Superior temporal gyrus (tissue), 1 donor: ENCODE results near the gene TMEM127.
"Not testable (repeated sequence)": the region's sequence is repeated elsewhere in the genome, so short reads cannot be mapped to it uniquely, and the experiment has no call there.

Experiments
- DNase-seq: peaks from one replicate; pipeline ENCODE4 v3.0.0-alpha.2; 2016; ENCODE audit errors: extremely low spot score

TMEM127 gene, protein sequence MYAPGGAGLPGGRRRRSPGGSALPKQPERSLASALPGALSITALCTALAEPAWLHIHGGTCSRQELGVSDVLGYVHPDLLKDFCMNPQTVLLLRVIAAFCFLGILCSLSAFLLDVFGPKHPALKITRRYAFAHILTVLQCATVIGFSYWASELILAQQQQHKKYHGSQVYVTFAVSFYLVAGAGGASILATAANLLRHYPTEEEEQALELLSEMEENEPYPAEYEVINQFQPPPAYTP

DNA sequence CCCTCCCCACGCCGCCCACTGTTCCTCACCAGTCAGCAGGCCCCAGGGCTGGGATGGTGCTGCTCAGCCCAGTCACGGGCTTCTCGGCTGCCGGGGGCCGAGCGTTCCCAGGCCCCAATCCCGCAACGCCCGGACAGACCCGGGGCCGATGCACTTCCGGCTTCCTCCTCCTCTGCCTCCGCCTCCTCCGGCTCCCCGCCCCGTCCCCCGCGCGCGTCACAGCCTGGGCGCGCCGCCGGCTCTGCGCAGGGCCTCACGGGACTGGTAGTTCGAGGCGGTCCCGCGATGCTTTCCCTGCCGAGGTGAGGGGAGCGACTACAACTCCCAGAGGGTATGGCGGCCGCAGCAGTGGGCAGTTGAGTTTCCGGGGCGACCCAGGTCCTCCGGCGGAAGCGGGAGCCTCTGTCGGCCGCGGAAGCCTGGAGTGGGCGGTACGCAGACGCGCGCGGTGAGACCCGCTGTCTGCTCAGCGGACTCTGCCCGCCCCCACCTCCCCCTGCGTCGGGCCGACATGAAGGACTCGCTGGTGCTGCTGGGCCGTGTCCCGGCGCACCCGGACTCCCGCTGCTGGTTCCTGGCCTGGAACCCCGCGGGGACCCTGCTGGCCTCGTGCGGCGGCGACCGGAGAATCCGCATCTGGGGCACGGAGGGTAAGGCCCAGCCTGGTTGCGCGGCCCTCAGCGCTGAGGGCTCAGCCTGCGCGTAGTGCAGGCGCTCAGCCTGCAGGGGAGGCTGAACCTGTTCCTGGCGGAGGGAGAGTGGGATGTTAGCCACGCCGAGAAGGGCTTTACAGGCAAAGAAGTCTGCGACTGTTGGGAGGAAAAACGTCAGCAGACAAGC, at the start of gene TMEM127, which contains the start of gene CIAO1:
Gene TMEM127, minus strand, starts transcription at position 158 of the 840 bp plus-strand sequence. CDS start 616 bp downstream, outside the sequence.
Gene CIAO1, plus strand, starts transcription at position 386 of the 840 bp plus-strand sequence. Its CDS starts 126 bp downstream, at position 512.
- DNase-seq = peak; percentile 97

DNA sequence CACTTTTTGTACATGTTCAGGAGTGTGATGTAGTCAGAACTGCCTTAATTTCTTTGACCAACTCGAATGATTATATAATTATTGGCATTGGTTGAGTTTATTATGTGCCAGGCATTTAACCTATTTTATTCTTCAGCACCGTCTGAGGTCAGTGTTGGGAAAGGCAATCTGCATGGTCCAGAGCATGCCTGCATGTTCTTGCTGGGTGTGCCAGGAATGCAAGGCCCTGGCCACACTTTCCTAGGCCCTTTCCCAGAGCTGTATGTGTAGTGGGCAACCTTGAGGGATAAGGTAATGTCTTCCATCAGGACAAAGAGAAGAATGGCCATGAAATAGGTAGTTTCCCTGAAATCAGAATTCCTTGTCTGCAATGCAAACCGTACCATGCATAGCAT, 49.2 kb upstream of the TMEM127 start:
- DNase-seq = no peak

DNA sequence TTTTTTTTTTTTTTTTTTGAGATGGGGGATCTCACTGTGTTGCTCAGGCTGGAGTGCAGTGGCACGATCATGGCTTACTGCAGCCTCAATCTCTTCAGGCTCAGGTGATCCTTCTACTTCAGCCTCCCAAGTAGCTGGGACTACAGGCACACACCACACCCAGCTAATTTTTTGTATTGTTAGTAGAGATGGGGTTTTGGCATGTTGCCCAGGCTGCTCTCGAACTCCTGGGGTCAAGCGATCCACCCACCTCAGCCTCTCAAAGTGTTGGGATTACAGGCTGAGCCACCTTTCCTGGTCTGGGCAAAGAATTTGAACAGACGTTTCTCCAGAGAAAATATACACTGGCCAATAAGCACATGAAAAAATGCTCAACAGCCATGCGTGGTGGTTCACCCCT, 42.5 kb upstream of the TMEM127 start:
- no peak for DNase-seq

DNA sequence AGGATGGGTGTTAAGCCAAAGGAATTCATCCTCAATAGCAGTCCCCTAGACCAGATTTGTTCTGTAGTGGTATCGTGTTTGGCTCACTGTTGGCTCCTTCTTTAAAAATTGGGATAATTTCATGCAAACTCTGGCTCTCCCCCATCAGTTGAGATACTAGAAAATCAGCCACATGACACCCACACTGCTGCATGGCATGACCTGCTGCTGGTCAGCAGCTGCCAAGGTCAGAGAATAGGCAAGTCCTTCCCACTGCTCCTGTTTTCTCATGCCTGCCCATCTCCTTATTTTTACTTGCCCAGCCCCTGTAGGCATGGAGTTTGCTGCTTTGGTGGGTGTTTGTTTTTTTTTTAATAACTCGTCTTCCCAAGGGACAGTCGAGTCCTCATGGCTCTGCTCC, 40.6 kb upstream of the TMEM127 start:
- no peak for DNase-seq

DNA sequence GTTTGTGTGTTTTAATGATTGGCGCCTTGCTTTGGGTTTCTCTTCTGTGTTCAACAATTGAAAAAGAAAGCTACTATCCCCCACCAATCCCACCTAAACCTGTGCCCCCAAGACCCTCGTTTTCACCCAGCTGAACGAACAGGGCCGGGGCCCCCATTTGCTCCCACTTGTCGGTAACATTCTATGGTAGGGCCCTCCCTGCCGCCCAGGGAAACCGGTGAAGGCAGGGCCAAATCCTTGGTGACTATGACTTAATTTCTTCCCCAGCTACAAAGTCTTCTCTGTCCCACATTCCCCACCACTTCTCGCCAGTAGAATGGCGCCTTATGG, 40.1 kb upstream of the TMEM127 start:
- DNase-seq = no peak

DNA sequence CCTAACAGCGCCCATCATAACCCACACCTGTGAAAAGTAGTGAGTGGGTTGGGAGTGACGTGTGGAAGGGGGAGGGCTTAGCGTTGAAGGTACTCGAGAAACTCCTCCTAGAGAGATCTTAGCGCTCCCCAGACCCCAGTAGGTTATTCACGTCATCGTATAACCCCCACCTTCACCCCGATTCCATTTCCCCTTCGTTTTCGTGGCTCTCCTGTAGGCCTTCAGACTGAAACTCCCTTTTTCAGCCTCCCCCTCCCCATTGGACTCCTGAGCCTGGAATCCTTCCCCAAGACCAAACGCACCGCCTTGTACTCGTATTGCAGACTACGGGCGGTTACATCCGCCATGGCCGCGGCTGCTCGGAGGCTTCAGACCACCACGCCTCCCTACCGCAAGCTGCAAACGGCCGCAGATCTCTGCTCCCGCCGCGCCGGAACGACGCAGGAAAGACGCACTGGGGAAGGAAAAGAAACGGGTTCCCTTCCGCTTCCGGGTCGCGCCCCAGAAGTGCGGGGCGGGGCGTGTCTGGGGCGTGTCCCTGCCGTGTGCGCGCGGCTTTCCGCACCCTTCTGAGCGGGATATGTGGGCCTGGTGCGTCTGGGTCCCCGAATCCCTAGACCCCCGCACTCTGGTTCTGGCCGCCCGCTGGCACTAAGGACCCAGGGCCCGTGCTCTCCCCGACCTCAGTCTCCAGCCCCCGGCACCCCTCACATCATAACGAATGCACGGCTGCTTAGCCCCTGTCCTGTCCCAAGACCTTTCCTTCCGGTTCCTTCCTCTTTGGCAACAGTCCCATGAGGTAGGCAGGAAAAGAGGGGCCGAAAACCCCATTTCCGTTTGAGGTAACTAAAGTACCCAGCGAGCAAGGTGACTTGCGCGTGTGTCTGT, 39.5 kb upstream of the TMEM127 start, which contains the start of gene SNRNP200:
Gene SNRNP200, minus strand, starts transcription at position 456 of the 888 bp plus-strand sequence. Its CDS starts 109 bp downstream, at position 347.
- peak; percentile 92 for DNase-seq

DNA sequence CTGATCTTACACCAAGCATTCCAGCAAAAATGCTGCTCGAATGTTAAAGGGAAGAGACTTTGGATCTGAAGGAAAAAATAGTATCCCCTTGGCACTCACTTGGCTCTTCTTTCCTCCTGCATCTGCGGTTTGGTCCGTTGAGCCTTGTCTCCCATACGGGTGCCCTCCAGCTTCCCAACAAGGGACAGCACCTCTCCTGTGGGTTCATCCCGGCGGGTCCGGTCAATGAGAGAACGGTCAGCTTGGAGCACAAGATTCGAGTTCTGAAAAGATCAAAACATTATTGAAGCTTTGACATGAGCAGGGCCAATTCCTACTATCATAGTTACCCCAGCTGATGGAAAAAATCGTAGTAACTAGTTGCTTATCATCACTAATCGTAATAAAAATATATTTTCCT, 38.8 kb upstream of the TMEM127 start:
- DNase-seq = no peak

DNA sequence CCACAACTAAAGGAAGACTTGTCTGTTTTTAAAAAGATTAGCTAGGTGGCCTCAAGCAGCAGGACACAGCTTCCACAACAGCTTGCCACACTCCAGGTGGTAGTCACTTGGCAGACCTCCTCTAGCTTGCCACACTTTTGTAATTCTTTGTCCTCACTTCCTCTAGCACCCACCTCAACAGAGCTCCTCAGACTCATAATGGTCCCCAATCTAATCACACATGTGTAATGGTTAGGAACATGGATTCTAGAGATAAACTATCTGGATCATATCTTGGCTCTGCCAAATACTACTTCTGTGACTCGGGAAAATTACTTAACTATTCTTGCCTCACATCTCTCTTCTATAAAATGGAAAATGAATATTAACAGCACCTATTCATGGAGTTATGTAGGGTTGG, 36.1 kb upstream of the TMEM127 start:
- no peak for DNase-seq

DNA sequence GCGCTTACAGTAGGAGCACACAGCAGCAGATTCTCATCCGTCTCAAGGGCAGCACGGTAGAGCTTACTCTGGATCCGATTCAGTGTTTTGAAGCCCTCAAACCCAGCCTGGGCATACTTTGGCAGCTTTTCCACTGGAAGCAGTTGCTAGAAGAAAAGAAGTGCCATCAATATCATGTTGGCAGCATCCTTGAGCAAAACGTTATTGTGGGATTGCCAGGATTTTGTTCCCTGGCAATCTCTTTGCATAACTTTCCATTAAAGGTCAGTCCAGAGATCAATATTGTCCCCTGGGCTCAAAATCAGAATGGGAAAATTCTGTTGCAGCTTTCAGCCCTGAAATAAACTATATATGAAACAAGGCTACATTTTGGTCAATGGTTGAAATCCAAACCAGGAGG, 31.1 kb upstream of the TMEM127 start:
- DNase-seq = no peak

DNA sequence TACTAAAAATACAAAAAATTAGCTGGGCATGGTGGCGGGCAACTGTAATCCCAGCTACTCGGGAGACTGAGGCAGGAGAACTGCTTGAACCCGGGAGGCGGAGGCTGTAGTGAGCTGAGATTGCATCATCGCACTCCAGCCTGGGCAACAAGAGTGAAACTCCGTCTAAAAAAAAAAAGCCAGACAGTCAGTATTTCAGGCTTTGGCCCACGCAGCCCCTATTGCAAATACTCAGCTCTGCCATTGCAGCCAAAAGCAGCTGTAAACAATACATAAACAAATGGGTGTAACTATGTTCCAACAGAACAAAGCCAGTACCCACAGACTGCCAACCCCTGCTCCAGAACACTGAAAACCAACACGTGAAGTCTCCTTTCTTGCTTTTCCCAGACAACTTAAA, 28.5 kb upstream of the TMEM127 start:
- not testable (repeated sequence) for DNase-seq

DNA sequence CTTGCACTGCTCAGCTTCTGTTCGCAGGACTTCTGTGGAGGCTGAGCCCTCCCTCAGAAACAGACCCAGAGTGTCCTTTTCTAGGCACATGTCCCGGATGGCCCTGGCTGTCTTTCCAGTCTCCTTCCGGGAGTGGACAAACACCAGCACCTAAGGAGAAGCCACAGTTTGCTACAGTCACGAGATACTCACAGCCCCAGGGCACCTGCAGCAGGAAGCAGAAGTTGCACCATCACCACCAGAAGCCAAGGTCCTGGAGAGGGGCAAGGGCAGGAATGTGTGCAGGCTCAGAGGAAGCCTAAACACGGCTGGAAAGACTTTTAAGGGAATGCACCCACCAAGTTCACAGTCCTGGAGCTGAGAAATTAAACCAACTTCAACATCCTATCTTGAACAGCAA, 26.0 kb upstream of the TMEM127 start:
- no peak for DNase-seq

DNA sequence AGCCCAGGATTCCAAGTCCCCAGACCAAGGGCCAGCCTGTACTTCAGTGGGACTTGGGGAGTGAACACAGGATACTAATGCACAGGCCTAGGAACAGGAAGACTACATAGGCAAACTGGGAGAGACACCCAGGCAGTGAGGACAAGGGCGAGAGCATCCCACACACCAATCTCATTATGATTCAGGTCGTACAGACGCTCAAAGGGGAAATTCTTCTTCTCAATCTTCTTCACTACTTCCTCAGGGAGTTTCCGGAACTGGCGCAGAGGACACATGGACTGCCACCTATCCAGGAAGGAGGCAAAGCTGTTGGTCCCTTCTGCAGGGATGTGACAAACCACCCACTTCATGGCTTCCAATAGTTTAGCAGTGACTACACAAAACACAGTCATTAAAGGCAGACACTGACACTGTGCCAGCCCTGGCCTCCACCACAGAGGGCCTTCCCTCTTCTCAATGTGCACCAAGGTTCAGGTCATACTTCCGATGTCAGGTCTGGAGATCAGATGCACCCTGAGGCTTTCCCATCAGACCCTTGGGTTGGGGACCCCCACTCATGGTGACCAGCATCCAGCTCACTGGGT, 21.6 kb upstream of the TMEM127 start:
- DNase-seq = no peak

DNA sequence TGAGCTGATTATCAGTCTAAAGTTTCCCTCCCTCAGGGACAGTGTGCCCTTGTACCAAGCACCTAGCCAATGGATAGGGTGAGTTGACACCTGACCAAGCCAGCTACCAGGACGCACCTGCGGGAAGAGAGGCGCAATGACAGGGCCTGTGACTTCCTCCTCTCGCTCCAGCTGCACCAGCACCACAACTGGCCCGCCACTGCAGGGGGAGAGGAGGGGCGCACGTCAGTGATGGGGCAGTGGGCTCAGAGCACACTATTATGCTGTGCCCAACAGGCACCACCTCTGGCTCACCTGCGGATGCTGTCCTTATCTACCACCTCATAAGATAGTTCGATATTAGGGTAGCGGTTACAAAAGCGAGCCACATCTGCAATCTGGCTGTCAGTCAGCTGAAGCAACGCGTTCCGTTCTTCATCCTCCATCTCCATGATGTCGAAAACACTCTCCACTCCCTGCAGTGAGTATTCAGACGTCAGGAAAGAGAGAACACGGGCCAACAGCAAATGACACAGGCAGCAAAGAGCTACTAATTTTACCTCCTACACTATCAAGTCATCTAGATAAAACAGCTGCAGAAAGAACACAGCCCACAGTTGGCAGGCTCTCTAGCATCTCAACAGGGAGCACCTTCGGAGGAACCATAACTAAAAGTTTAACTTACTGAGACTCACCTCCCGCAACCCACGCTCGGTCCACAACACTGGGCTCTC, 11.1 kb upstream of the TMEM127 start:
- no peak for DNase-seq

DNA sequence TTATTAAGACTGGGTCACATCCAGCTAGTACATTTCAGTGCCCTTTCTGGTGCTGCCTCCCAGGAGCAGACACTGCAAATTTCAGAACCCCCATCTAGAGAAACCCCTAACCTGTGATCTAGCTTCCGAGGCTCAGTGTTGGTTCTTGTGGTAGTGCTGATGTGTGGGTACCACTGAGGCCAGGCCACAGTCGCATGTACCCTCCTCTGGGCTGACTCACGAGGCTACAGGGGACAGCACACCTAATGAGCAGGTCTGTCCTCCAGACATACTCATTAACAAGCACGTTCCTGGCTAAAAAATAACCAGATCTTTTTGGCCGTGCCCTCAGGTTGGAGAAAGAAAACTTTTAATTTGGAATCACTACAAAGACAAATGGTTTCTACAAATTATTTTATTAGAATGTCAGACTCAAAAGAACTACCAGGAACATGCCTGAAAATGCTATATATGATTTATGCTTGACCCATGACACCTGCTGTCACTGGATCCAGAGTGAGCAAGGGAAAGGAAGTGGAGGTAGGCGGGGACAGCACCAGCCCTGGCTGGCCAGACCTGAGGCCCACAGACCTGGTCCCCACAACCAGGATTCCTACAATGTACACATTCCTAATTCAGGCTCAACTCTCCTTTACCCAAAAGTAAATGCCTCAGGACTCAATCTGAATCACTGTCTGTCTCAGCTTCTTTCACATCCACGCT, 8.7 kb upstream of the TMEM127 start:
- DNase-seq = no peak

DNA sequence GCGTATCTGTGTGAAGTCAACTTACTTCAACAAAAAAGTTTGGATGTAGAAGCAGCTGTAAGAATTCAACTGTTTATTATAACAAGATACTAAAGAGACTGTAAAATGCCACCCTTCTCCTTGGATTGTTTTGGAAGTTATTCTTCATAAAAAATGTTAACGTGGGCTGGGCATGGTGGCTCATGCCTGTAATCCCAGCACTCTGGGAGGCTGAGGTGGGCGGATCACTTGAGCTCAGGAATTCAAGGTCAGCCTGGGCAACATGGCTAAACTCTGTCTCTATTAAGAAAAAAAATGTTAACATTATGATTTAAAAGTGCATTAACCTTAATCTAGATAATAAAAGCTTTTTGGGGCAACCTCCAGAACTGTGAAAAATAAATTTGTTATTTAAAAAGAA, 8.0 kb upstream of the TMEM127 start:
- no peak for DNase-seq

DNA sequence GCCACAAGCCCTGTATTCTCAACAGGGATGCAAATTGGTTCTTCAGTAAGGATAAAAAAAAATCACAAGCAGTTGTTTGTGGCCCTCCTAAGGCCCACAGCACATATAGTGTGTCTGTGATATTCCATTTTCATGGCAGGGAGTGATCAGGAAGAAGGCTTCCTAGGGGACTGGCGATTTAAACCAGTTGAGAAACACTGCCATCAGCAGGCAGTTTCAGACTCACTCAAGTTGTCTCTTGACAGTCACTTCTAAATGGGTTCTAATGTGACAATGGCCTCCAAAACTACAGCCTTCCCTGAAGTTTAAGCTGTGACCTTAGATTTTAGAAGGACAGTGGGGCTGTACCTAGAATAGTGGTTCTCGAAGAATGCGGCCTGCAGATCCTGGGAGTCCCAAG, 6.2 kb upstream of the TMEM127 start:
- no peak for DNase-seq

DNA sequence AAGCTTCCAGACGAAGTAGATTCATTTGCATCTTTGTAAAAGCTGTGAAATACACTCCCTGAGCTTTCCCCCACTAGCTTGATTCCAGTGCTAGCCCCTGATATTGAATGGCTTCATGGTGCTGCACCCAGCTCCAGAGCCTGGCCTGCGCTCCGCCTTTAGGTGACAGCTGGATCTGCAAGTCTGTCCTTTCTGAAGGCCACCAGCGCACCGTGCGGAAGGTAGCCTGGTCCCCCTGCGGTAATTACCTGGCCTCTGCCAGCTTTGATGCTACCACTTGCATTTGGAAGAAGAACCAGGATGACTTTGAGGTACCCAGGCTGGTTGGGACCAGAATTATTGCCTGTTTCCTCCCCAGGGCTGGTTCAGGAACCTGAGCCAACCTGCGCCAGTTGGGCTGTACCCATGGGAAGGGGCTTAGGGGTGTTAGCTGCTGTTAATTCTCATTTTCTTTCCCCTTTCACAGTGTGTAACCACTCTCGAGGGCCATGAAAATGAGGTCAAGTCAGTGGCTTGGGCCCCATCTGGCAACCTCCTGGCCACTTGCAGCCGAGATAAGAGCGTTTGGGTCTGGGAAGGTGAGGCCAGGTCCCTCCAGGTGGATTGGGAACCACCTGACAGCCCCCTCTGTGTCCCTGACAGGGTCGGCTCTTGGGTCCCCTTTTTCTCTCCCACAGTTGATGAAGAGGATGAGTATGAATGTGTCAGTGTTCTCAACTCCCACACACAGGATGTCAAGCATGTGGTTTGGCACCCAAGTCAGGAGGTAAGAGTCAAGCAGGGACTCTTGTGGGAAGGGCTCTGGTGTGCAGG, 1.6 kb upstream of the TMEM127 start:
- DNase-seq = no peak

DNA sequence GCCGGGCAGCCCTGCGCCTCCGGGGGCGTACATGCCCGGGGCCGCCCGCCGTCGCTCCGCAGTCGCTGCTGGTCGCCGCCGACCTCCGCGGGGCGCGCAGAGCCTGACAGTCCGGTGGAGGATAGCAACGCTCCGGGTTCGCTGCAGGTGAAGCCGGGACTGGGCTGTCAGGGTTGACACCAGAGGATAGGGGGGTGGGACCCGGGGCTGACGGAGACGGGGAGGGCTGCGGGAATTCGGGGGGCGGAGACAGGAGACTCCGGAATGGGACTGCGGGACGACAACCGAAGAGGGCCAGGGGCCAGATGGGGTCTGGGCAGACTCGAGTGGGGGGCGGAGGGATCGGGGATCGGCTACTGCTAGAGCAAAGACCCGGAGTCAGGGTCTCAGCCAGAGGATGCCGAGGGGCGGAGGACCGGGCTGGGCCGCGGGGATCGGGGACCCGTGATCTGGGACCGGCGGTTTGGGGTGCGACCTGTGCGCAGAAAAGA, 403 bp downstream of the TMEM127 start:
- DNase-seq = no peak

DNA sequence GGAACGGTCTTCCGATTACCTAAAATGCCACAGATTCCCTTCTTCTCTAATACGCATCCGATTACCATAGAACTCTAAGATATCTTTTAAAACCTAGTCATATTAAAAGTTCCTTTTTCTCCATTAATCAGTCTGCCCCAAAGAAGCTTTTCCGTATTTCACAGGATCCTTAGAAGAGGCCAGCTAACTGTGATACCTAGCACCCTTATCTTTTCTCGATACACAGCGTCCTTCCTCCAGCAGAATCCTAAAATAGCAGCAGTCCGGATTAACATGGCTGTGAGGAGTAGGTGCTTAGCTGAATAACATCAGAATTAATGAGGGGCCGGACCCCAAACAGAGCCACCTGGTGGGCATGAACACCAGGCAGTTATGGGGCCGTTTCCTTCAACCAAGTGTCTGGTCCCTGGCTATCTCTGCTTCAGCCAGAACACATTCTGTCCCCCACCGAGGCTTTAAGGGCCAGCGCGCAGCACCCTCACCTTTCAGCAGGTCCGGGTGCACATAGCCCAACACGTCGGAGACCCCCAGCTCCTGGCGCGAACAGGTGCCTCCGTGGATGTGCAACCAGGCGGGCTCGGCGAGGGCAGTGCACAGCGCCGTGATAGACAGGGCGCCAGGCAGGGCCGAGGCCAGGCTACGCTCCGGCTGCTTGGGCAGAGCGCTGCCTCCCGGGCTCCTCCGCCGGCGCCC, 995 bp downstream of the TMEM127 start:
- peak; percentile 39 for DNase-seq
